ENCODE data around the gene NSUN4.
A peak's percentile ranks its signal among the peaks of the same experiment; 100 is the strongest.
"Not testable (repeated sequence)": the region's sequence is repeated elsewhere in the genome, so short reads cannot be mapped to it uniquely, and the experiment has no call there.

Gene NSUN4

DNA sequence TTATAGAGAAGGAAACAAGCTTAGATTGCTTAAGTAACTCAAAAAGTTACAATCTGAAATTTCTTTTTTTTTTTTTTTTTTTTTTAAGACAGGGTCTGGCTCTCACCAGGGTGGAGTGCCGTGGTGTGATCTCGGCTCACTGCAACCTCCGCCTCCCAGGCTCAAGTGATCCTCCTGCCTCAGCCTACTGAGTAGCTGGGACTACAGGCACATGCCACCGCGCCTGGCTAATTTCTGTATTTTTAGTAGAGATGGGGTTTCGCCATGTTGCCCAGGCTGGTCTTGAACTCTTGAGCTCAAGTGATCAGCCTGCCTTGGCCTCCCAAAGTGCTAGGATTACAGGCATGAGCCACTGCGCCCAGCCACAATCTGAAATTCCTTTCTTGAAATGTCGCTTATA is 27.1 kb downstream of the NSUN4 start:
- not testable (repeated sequence) for DNase-seq (ENCODE audit: low spot score)

DNA sequence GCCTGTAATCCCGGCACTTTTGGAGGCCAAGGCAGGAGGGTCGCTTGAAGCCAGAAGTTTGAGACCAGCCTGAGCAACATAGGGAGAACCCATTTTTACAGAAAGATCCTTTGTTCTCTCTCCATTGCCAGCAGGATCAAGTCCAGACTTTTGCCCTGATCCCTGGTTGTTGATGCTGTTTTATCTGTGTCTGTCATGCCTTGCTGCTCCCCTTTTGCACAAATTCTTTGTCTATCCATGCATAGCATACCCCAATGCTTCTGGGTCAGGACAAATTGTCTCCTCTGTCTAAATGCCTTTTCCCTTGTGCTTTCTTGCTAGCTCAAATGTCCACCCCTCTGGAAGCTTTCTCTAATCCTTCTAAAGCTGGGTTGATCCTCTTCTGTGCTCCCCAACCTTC is 28.2 kb downstream of the NSUN4 start:
- no peak for DNase-seq (ENCODE audit: low spot score)

DNA sequence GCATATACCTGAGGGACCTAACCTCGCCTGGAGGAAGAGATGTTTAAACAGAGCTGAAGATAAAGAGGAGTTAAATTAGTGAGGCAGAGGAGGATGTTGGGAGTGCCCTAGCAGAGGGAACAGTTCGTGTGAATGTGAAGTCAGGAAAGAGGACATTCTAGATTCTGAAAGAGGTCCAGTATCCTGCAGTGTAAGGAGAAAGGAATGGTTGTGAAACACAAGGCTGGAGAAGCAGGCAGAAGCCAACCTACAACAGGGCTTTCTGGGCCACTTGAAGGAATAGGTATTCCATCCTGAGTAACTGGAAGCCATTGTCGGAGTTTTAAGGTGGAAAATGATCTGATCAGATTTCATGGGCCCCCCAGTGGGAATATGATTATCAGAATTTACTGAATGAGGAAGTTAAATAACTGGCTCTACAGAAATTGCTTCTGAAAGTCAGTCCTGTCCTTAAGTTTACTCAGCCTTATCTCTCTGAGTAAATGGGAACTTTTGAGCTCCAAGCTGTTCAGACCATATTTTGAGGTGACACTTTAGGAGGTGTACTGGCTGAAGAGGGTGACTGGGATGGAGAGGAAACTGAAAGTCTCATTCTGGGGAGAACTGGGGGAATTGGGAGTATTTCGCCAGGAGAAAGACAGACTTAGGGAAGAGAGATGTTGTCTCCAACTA is 29.1 kb downstream of the NSUN4 start:
- no peak for DNase-seq (ENCODE audit: low spot score)

DNA sequence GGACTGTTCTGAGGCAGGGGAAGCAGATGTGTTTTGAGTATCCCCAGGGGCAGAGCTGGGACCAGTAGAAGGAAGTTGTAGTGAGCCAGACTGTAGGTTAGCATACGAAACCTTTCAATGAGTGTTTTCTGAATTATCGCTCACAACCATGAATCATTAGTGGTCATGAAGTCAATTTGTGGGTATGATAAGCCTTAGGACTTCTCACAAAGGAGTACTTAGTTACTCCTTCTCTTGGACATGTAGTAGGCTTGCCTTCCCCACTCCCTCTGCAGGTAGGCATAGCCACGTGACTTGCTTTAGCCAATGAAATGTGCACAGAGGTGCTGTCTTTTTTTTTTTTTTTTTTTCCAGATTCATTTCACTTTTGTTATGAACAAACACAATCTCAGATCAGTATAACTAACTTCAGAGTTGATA is 29.6 kb downstream of the NSUN4 start:
- DNase-seq (ENCODE audit: low spot score): no peak

DNA sequence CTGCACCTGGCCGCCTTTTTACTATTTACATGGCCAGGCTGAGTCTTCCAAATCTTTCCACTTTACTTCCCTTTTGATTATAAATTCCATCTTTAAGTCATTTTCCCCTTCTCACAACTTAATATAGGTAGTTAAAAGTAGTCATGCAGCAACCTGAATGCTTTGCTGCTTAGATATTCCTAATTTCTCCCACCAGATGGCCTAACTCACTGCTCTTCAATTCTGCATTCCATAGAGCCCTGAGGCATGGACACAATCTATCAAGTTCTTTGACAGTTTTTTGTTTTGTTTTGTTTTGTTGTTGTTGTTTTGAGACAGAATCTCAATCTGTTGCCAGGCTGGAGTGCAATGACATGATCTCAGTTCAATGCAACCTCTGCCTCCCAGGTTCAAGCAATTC is 31.8 kb downstream of the NSUN4 start:
- no peak for DNase-seq (ENCODE audit: low spot score)

DNA sequence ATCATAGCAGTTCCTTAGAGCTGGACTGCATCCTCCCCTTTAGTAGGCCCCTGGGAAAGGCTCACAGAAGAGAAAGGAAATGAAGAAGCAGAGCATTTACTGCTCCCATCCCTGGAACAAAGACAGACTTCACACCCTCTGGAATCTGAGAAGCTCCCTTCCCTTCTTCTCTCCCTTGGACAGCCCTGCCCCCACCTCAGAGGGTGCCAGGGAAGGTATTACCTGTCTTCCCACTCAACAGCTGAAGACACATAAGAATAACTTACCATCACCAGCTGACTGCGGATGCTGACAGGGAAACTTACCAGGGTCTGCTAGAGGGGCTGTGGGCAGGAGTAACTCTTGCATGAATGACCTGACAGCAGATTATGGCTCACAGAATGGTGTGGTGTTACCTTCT is 39.4 kb downstream of the NSUN4 start:
- no peak for DNase-seq (ENCODE audit: low spot score)

DNA sequence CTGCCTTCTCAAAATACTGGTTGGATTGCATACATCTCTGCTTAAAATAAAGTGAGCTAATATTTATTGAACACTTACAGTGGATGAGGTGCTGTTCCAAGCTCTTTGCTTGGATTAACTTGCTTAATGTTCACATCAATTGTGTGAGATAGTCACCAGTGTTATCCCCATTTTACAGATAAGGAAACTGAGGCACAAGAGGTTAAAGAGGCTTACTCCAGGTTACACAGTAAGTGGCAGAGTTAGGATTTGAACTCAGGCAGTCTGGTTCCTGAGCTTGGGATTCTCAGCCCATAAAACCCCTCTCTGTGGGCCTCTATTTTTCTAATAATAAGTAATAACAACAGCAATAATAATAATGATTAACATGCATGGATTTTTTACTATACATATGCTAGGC is 39.9 kb downstream of the NSUN4 start:
- no peak for DNase-seq (ENCODE audit: low spot score)

DNA sequence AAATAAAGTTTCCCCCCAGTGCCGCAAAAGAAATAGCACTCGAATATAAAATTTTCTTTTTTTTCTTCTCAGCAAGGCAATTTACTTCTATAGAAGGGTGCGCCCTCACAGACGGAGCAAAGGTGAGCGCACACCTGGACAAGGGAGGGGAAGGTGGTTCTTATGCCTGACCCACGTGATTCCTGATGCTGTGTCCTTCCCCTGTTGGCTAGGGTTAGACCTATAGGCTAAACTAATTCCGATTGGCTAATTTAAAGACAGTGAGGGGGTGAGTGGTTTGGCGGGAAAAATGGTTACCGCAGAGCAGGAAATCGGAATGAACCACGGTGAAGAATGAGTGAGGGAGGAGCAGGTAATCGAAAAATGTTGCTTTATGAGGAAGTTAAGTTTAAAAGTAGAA is 52.9 kb downstream of the NSUN4 start:
- DNase-seq (ENCODE audit: low spot score): no peak

DNA sequence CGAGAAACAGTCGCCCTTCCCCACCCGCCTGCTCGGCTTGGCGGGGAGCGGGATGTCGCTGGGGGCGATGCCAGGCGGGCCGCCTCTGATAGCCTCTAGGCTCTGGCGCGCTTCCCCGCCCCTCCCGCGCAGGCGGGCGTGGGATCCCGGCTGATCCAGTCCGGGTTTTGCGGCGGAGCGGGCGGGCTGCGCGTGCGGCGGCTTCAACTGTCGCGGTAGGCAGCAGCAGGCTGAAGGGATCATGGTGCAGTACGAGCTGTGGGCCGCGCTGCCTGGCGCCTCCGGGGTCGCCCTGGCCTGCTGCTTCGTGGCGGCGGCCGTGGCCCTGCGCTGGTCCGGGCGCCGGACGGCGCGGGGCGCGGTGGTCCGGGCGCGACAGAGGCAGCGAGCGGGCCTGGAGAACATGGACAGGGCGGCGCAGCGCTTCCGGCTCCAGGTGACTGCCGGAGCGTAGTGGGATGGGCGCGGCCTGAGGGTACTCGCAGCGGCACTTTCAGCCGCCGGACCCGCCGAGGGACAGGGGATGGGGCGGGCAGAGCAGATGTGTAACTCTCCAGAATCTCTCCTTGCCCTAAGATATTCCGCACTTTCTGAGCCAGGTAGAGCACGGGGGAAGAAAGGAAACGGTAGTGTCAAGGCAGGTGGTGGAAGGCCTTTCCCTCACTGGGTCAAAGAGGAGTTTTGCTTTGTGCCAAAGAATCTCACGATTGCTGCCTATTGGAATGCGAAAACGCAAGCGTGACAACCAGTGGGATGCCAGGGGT is 53.7 kb downstream of the NSUN4 start, which contains the start of gene FAAH:
Gene FAAH (plus strand): TSS at position 210 of the 764 bp plus-strand sequence. CDS start 32 bp downstream, at position 242.
- DNase-seq (ENCODE audit: low spot score): no peak

DNA sequence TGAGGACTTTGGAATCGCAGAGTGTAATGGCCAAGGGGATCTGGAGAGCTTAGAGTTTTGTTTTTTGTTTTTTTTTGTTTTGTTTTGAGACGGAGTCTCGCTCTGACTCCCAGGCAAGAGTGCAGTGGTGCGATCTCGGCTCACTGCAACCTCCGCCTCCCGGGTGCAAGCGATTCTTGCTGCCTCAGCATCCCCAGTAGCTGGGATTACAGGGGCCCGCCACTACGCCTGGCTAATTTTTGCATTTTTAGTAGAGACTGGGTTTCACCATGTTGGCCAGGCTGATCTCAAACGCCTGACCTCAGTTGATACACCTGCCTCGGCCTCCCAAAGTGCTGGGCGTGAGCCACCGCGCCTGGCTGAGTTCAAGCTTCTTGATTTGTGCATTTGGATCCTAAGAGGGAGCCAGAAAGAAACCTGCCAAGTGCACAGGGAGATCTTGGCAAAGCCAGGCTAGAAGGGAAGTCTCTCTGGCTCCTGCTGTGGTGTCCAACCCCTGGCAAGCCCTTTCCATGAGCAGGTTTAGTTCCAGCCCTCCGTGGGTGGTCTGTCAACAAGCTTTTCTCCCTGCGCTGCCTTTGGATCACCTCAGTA is 54.4 kb downstream of the NSUN4 start:
- DNase-seq (ENCODE audit: low spot score): no peak

DNA sequence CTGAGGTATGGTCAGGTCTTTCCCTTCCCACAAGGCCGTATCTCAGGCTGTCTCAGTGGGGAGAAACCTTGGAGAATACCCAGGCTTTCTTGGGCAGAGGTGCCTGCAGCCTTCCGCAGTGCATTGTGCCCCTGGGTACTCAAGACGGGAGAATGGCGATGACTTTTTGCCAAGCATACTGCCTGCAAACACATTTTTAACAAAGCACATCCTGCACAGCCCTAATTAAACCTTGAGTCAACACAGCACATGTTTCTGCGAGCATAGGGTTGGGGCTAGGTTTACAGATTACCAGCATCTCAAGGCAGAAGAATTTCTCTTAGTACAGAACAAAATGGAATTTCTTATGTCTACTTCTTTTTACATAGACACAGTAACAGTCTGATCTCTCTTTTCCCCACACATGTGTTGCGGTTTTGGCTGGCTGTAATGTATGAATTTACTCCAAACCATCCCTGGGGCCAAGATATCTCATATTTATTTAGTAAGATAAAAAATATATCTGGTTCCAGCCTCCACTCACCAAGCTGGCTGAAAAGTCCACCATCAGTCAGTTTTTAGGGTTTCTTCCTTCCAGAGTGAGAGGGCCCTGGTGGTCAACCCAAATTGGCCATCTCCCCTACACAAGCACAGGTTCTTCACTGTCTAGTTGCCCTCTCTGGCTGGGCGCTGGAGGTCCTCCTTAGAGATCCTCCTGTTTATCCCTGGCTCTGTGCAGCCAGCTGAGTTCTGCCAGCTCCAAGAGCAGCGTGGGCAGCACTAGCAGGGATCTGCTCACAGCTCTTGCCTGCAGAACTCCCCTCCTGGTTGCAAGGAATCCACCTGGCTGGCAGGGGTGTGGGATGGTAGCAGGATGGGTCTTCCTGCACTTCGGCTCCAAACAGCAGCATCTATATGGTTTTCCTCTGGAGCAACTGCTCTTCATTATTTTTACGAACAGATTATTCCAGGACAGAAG is 56.1 kb downstream of the NSUN4 start:
- no peak for DNase-seq (ENCODE audit: low spot score)

DNA sequence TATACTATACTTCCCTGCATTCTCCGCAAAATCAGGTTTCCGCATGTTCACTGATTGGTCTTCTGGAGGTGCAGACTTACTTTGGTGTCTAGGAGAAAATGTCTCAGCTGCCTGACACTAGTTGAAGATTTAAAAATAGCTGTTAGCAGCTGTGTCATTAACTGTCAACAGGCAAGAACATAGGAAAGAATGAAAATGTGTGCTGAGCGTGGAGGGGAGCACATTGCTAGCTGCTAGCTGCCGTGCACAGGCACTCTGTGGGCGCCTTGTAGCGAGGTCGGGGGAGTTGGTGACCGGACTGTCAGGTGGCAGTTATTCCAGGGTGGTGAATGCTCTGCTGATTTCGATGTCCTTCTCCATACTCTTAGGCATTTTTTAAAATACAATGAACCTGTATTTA is 58.7 kb downstream of the NSUN4 start:
- DNase-seq (ENCODE audit: low spot score): no peak

DNA sequence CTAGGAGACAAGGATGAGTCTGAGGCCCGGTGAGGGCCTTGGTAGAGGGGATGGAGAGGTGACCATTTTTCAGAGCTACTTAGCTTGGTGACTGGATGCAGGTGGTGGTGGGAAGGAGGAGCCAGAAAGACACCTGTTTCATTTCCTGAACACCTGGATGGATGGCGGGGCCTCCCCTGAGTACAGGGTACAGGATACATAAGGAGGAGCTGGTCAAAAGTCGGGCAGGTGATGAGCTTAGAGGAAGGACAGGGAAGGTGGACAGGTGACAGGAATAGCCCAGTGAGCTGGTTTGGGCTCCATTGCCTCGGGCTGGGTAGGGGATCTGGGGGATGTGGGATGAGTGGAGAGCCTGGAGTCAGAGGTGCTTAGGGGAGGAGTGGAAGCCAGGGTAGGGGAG is 59.8 kb downstream of the NSUN4 start:
- DNase-seq (ENCODE audit: low spot score): no peak

DNA sequence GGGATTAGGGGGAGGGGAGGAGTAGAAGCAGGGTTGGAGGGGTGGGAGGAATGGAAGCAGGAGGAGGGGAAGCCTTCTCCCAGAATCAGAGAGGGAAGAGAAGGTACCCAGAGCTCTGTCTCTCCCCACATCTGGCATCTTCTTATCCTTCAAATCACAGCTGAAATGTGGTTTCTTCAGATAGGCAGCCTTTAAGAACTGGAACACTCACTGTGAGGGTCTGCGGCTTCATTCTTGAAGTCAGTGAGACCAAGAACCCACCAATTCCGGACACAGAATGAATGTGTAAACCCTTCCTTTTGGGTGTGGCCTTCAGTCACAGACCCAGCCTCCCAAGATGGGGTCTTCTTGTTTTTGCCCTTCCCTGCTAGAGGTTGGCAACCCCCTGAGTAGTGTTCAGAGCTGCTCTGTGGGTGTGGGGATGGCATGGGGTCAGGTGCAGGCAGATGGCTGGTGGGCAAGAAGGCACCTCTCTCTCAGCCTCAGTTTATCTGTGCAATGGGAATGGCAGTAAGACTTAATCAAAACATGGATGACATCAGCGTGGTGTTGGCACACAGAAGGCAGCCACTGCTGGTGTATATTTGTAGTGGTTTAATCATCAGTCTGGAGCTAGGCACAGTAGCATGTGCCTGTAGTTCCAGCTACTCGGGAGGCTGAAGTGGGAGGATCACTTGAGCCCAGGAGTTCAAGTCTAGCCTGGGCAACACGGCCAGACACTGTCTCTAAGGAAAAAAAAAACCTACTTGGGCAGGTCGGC is 60.7 kb downstream of the NSUN4 start:
- no peak for DNase-seq (ENCODE audit: low spot score)

DNA sequence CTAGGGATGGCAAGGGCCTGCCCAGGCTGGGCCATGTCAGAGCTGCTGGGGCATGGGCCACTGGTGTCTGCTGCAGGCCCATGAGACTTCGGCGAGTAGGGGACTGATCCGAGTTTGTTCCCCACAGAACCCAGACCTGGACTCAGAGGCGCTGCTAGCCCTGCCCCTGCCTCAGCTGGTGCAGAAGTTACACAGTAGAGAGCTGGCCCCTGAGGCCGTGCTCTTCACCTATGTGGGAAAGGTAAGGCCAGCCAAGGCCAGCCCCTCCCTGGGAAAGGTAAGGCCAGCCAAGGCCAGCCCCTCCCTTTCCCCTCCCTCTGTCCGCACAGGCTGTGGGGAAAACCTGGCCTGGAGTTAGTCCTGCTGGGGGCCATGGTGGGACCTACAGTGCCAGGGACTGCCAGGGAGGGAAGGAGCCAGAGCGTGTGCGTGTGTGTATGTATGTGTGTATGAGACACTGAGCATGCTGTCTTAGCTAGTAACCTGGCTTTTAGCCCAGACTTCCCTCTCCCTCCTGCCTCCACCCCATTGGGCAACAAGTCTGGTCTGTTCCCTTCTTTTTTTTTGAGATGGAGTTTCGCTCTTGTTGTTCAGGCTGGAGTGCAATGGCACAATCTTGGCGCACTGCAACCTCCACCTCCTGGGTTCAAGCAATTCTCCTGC is 61.5 kb downstream of the NSUN4 start:
- DNase-seq (ENCODE audit: low spot score): no peak

DNA sequence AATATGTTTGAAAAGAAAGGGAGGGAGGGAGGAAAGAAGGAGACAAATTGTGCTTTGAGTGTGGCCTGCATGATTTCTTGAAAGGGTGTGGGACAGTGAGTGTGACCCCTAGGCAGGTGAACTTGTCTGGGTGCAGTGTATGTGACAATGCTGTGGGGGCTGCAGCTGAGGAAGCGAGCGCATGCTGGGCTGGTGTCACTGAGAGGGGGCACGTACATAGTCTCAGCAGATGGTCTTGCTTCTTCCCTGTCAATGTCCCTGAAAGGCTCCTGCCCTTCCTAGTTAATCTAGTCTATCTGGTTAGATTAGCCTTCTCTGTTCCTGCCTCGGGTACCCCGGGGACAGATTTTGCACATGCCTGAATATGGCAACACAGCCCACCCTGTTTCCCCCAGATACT is 63.3 kb downstream of the NSUN4 start:
- no peak for DNase-seq (ENCODE audit: low spot score)

DNA sequence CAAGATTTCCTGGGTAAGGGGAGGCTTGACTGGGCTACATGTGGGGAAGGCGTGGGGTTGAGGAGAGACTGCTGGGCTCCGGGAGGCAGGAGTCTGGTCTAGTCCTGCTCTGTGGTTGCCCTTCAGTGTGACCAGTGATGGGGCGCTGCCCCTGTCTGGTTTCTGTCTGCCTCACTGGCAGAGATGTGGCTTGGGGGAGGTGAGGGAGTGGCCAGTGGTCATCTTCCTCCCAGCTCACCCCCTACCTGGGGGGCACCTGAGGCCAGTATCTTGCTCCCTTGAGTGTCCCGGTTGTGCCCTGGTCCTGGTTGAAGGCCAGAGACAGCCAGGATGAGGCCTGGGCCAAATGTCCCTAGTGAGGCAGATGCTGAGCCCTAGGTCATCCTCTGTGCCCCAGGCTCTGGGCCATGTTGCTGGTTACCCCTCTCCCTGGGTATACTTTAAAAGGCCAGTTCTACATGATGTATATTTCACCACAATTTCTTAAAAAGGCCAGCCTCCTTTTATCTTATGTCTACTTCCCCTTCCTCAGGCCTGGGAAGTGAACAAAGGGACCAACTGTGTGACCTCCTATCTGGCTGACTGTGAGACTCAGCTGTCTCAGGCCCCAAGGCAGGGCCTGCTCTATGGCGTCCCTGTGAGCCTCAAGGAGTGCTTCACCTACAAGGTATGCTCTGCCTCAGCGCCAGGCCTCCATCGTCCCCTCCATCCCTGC is 64.0 kb downstream of the NSUN4 start:
- no peak for DNase-seq (ENCODE audit: low spot score)

DNA sequence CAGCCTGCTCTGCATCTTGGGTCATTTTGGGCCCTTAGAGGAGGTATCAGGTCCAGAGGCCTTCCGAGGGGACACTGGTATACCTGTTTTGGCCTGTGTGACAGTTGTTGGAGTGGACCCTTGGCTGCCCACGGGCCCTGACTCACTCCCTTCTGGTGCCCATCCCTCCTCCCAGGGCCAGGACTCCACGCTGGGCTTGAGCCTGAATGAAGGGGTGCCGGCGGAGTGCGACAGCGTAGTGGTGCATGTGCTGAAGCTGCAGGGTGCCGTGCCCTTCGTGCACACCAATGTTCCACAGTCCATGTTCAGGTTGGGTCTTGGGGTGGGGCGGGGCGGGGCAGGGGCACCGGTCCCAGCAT is 64.6 kb downstream of the NSUN4 start:
- no peak for DNase-seq (ENCODE audit: low spot score)

DNA sequence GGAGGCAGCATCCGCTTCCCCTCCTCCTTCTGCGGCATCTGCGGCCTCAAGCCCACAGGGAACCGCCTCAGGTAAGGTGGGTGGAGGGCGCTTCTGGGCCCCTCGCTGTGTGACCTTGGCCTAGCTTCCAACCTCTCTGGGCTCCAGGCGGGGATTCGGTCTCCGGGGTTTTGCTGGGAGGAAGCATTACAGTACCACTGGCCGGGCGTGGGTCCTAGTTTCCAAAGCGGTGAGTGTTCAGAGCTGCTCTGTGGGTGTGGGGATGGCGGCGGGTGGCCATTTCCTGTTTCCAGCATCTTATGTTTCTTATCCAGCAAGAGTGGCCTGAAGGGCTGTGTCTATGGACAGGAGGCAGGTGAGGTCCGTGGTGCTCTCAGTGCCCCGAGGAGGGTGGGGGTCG is 65.1 kb downstream of the NSUN4 start:
- no peak for DNase-seq (ENCODE audit: low spot score)

DNA sequence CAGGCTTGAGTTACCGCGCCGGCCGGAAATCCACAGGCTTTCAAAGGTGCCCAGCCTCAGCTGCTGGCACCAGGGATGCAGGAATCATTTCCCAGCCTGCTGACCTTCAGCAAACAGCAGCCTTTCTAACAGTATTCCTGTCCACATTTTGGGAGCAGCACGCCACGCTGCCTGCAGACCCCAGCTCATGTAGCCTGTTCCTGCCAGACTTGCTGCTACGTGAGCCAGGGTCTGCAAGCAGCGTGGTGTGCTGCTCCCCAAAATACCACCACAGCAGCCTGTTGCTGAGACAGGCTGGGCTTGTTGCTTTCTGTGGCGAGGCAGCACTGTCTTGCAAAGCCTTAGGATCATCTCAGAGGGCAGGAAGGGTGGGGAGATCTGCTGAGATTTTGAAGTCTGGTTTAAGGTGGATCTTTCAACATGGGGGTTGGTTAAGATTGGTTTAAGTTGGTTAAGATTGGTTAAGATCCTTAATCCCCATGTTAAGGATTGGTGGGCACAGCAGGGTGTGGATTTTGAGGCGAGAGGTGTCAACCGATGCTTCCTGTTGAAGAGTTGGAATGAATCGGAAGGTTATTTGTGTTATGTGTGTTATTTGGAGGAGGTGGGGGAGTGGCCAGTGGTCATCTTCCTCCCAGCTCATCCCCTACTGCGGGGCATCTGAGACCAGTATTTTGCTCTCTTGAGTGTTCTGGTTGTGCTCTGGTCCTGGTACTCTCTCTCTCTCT is 66.4 kb downstream of the NSUN4 start:
- DNase-seq (ENCODE audit: low spot score): peak; percentile 19
